Stimulated activated CD4-positive, alpha-beta T cell treated with anti-CD3 and anti-CD28 coated beads, Interleukin-2, amount 100 ng/mL, for 24 hours (primary cell): Measurements from ENCODE around the gene FOXF2.
"Not testable (repeated sequence)": the region's sequence is repeated elsewhere in the genome, so short reads cannot be mapped to it uniquely, and the experiment has no call there.

Experiments used
- DNase-seq, 2 donors: peaks; one replicate each; pipeline ENCODE4 v3.0.0-alpha.2; 2020

Gene FOXF2

GRCh38 chr6:1389369-1390132, at the start of gene FOXF2:
Gene FOXF2 (plus strand): TSS chr6:1389576. CDS start chr6:1389948, 372 bp downstream.
- DNase-seq, result no peak

- DNase-seq, result no peak
Measured at GRCh38 chr6:1346101-1346500, 43.3 kb upstream of the FOXF2 start.

GRCh38 chr6:1346558-1347091, 42.8 kb upstream of the FOXF2 start:
- no peak for DNase-seq

GRCh38 chr6:1347161-1347560, 42.2 kb upstream of the FOXF2 start:
- no peak for DNase-seq

- DNase-seq, result no peak
Measured at GRCh38 chr6:1348675-1349074, 40.7 kb upstream of the FOXF2 start.

- DNase-seq, result no peak
Measured at GRCh38 chr6:1349655-1350054, 39.7 kb upstream of the FOXF2 start.

GRCh38 chr6:1351381-1352008, 37.9 kb upstream of the FOXF2 start:
- no peak for DNase-seq

DNA sequence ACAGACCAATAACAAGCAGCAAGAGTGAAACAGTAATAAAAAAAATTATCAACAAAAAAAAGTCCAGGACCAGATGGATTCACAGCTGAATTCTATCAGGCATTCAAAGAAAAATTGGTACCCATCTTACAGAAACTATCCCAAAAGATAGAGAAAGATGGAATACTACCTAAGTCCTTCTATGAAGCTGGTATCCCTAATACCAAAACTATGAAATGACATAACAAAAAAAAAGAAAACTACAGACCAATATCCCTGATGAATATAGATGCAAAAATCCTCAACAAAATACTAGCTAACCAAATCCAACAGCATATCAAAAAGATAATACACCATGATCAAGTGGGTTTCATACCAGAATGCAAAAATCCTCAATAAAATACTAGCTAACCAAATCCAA, 34.3 kb upstream of the FOXF2 start:
- DNase-seq, result not testable (repeated sequence)

DNA sequence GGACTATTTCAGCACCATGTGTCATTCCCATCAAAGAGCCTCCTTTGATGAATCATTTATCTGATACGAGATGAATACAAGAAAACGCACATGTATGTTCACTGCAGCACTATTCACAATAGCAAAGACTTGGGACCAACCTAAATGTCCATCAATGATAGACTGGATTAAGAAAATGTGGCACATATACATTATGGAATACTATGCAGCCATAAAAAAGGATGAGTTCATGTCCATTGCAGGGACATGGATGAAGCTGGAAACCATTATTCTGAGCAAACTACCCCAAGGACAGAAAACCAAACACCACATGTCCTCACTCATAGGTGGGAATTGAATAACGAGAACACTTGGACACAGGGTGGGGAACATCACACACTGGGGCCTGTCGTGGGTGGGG, 27.7 kb upstream of the FOXF2 start:
- DNase-seq, result not testable (repeated sequence)

GRCh38 chr6:1362643-1363042, 26.7 kb upstream of the FOXF2 start:
- DNase-seq, result no peak

DNA sequence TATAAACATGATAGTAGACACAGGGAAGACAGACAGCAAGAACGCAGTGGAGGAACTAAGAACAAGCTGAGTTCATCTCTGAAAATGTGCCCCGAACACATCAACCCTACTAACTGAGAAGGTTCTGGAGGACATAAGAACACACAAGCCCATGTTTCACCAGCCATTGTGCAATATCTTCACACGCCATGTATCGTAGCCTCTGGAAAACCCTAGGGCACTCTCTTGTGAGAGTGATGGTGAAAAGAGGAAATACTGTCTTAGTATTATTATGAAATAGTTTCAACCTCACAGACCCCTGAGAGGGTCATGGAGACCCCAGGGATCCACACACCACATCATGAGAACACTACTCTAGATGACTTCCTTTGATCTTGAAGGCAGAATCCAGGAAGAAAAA, 26.1 kb upstream of the FOXF2 start:
- DNase-seq, result no peak

DNA sequence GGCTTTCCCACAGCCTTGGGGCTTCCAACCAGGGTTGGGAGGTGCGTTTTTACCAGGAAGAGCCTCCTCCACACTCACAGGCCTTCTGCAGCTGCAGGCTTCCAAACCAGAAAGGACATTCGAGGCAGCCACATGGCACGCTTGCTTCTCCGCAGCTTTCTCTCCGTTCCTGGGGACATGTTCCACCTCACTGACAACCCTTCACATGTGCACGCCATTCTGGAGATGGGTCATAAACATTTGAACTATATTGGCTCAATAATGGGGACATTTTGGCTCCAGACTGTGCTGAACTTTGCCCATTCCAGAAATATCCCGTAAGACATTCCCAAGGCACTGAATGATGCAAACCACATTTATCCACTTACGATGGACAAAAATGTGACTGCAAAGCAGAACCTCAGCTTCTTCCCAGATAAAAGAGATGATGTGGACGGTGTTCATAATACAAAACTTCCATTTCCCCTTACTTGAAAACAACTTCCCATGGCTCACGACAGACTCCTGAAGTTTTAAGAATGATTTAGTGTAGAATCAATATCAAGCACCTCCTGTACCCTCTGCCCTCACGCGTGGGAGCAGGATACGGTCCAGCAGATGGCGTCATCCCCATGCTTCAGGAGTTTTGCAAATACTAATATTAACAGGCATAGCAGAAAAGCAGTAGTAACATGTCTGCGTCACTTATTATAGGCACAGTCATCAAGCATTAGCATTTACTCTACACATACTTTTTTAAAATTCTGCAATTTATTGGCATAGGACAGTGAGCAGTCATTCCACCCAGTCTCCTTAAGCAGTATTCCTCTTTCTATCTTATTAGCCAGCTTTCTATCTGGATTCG, 25.4 kb upstream of the FOXF2 start:
- DNase-seq, result no peak

GRCh38 chr6:1364791-1365190, 24.6 kb upstream of the FOXF2 start:
- DNase-seq, result no peak

DNA sequence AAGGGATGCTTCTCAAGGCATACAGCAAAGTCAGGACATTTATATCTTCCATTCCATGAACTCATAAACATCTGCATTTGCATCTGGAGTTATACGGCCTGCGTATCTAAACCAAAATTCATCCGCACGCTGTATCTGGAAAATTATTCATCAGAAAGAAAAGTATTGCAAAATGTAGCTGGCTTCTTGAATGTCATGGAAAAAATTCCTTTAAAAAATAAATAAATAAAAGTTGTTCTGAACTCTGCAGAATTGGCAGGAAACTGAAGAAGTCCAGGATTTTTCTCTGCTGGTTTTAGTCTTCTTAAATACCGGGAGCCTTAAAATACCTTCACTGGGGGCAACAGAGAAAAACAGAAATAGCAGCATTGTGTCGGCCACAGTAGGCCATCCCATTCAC, 23.7 kb upstream of the FOXF2 start:
- DNase-seq, result no peak

DNA sequence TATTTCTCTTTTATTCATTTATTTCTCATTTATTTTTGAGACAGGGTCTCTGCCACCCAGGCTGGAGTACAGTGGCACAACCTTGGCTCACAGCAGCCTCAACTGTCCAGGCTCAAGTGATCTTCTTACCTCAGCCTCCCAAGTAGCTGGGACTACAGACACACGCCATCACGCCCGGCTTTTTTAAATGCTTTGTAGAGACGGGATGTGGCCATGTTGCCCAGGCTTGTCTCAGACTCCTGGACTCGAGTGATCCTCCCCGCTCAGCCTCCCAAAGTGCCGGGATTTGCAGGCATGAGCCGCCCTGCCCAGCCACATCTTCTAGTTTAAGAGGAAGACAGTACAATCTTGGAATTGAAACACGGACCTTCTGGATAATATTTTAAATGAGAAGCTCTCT, 21.6 kb upstream of the FOXF2 start:
- DNase-seq, result no peak

DNA sequence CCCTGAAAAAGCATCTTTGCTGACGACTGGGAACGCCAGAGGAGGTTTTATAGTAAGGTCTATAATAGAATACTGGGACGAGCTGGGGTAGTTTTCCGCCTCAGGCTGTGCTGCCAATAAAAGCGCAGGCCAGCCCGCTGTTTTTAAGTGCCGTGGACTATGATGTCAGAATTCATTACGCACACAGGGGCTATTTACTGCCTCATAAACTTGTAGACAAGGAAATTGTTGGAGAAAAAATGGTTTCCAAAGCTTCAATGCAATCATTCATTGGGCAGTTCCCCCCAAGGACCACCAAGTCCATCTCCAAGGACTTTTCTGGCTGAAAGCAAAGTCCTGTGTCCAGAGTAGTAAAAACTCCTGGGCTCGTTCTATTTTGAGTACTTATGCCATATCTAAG, 20.4 kb upstream of the FOXF2 start:
- no peak for DNase-seq

GRCh38 chr6:1369695-1370094, 19.7 kb upstream of the FOXF2 start:
- DNase-seq, result not testable (repeated sequence)

GRCh38 chr6:1371933-1372332, 17.4 kb upstream of the FOXF2 start:
- no peak for DNase-seq

DNA sequence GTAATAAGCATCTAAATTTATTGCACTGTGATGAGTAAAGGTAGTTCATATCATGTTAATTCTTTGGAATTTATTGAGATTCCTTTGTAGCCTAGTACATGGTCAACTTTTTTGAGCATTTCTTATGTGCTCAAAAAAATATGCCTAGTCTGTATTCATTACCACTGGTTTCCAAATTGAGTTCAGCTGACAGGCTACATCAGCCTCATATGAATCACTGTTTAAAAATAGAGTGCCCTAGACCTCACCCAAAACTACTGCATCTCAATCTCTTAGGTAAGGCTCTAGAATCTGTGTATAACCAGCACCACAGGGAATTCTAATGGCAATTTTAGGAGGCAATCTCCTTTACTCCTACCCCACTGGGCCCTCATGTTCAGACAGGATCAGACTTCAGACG, 16.7 kb upstream of the FOXF2 start:
- no peak for DNase-seq

- DNase-seq, result no peak
Measured at GRCh38 chr6:1376653-1377052, 12.7 kb upstream of the FOXF2 start.

DNA sequence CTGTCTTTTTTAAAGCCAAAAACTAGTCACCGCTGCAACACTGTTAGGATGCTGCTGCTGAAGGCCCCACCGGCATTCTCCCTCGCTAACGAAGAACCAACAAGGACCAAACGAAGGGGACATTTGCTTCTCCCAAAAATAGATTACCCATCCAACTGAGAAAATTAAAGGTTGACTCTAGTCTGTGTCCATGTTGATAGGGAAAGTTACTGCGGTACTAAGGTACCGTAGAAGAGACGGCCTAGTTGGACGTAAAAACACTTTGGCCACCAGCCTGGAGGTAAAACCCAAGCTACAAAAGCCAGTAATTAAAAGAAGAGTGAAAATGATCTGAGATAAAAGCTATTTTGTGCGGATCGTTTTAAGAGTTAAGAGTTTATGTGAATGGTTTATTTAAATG, 11.8 kb upstream of the FOXF2 start:
- no peak for DNase-seq

GRCh38 chr6:1378065-1379016, 11.0 kb upstream of the FOXF2 start:
- DNase-seq, result no peak
